SK-N-SH (cell line): ENCODE data around the gene GSC2. TPM values are rescaled to one million over a fixed set of nuclear protein-coding genes. Genes with fewer than 3 reads are reported as not detected.

Experiments
- CTCF ChIA-PET: fragments of 300-600, 350-600 bp; formaldehyde crosslinking; extraction: SDS; loops from one replicate; lab custom pipeline; 2021; lab: Yijun Ruan, JAX
- POLR2A ChIA-PET: fragments of 350-600 bp; sonication (Branson Sonifier 250); formaldehyde crosslinking; extraction: SDS; loops from one replicate; lab custom pipeline; 2020; ENCODE audit warnings: antibody characterized with exemption, inconsistent platforms; lab: Yijun Ruan, JAX
- DNase-seq: peaks from one replicate; pipeline ENCODE4 v3.0.0; 2012
- H2AFZ ChIP-seq: fragments of 200-600 bp; sonication (generic); 2 replicates; pipeline ENCODE4 v1.8.1; 2016; ENCODE audit warnings: antibody characterized with exemption, mild to moderate bottlenecking, low read depth
- H3F3A ChIP-seq: fragments of 200-600 bp; sonication (generic); replicated peaks from 2 replicates; pipeline ENCODE3; 2016; ENCODE audit warnings: antibody characterized with exemption, mild to moderate bottlenecking; ENCODE audit not compliant: insufficient read depth
- H3K27ac ChIP-seq, 2 experiments: fragments of 200-500 bp in 1 of 2; fragments of 200-600 bp in 1 of 2; sonication (Bioruptor generic) in 1 of 2; sonication (generic), shearing (Covaris generic) in 1 of 2; 2 replicates each; pipeline versions ENCODE4 v1.5.1 to v1.6.1; 2014 to 2016; ENCODE audit warnings: low read depth in 2 of 2, inconsistent platforms in 1 of 2, low read length in 1 of 2, mild to moderate bottlenecking in 1 of 2, mixed read lengths in 1 of 2
- H3K27me3 ChIP-seq: fragments of 200-600 bp; sonication (generic), shearing (Covaris generic); 2 replicates; pipeline ENCODE4 v1.6.1; 2016; ENCODE audit warnings: mixed run types; ENCODE audit not compliant: insufficient read depth
- H3K36me3 ChIP-seq, 2 experiments: fragments of 200-500 bp in 1 of 2; fragments of 200-600 bp in 1 of 2; sonication (Bioruptor generic) in 1 of 2; sonication (generic) in 1 of 2; replicated peaks in 1 of 2; 2 replicates each; pipeline versions ENCODE3 to v1.5.1; 2014 to 2016; ENCODE audit warnings: low read length in 1 of 2, mild to moderate bottlenecking in 1 of 2; ENCODE audit not compliant: insufficient read depth in 2 of 2, control insufficient read depth in 1 of 2
- H3K4me1 ChIP-seq, 2 experiments: fragments of 200-500 bp in 1 of 2; fragments of 200-600 bp in 1 of 2; sonication (Bioruptor generic) in 1 of 2; sonication (generic), shearing (Covaris generic) in 1 of 2; 2 replicates each; pipeline versions ENCODE4 v1.5.1 to v1.6.1; 2014 to 2016; ENCODE audit warnings: low read depth in 1 of 2, low read length in 1 of 2, mixed run types in 1 of 2; ENCODE audit not compliant: insufficient read depth in 2 of 2, control insufficient read depth in 1 of 2
- H3K4me2 ChIP-seq: fragments of 200-600 bp; sonication (generic), shearing (Covaris generic); 2 replicates; pipeline ENCODE4 v1.6.1; 2017; ENCODE audit warnings: mixed run types
- H3K4me3 ChIP-seq, 2 experiments: fragments of 200-500 bp in 1 of 2; fragments of 200-600 bp in 1 of 2; sonication (Bioruptor generic) in 1 of 2; sonication (generic), shearing (Covaris generic) in 1 of 2; 2 replicates each; pipeline versions ENCODE4 v1.5.1 to v1.8.1; 2014 to 2016; ENCODE audit warnings: low read depth in 2 of 2, inconsistent platforms in 1 of 2, low read length in 1 of 2, mild to moderate bottlenecking in 1 of 2, mixed read lengths in 1 of 2, moderate library complexity in 1 of 2
- H3K79me2 ChIP-seq: fragments of 200-600 bp; sonication (generic); 2 replicates; pipeline ENCODE4 v1.8.1; 2017; ENCODE audit warnings: mild to moderate bottlenecking; ENCODE audit not compliant: insufficient read depth
- H3K9ac ChIP-seq: fragments of 200-600 bp; sonication (generic); 2 replicates; pipeline ENCODE4 v1.6.1; 2017; ENCODE audit warnings: mixed run types
- H3K9me2 ChIP-seq: fragments of 200-600 bp; sonication (generic); 2 replicates; pipeline ENCODE4 v1.6.1; 2017; ENCODE audit warnings: mixed run types
- H3K9me3 ChIP-seq: fragments of 200-600 bp; sonication (generic); 2 replicates; pipeline ENCODE4 v1.6.1; 2017; ENCODE audit warnings: mixed run types, mild to moderate bottlenecking, moderate library complexity
- H4K20me1 ChIP-seq: fragments of 200-600 bp; sonication (generic); 2 replicates; pipeline ENCODE4 v1.6.1; 2017; ENCODE audit warnings: mild to moderate bottlenecking, mixed run types; ENCODE audit not compliant: insufficient read depth
- ELF1 ChIP-seq: IDR thresholded peaks from 2 replicates; pipeline ENCODE4 v1.4.0; 2012
- EP300 ChIP-seq, 2 experiments: IDR thresholded peaks; 2 replicates each; pipeline versions ENCODE4 v1.4.0 to v1.6.1; 2012; ENCODE audit warnings: borderline replicate concordance in 1 of 2, low read depth in 1 of 2, low read length in 1 of 2
- EZH2phosphoT487 ChIP-seq: fragments of 200-600 bp; sonication (generic); IDR thresholded peaks from 2 replicates; pipeline ENCODE4 v1.6.1; 2017; ENCODE audit warnings: low read depth, mixed run types, mild to moderate bottlenecking, antibody characterized with exemption, moderate library complexity, borderline replicate concordance
- FOSL2 ChIP-seq: IDR thresholded peaks from 2 replicates; pipeline ENCODE4 v1.4.0; 2012; ENCODE audit warnings: low read depth, mild to moderate bottlenecking, moderate library complexity, borderline replicate concordance
- FOXJ3 ChIP-seq: sonication (generic); formaldehyde crosslinking; IDR thresholded peaks from 2 replicates; pipeline ENCODE4 v1.5.1; 2020; ENCODE audit warnings: mild to moderate bottlenecking, missing genetic modification reagents
- FOXM1 ChIP-seq: IDR thresholded peaks from 2 replicates; pipeline ENCODE4 v1.4.0; 2012; ENCODE audit warnings: low read depth, mild to moderate bottlenecking
- GABPA ChIP-seq: IDR thresholded peaks from 2 replicates; pipeline ENCODE4 v1.4.0; 2012; ENCODE audit warnings: low read depth, mild to moderate bottlenecking
- GATA2 ChIP-seq: sonication (generic); formaldehyde crosslinking; IDR thresholded peaks from 2 replicates; pipeline ENCODE4 v1.5.0; 2020; ENCODE audit warnings: mild to moderate bottlenecking, missing genetic modification reagents
- IRF3 ChIP-seq: fragments of 150-350 bp; IDR thresholded peaks from 2 replicates; pipeline ENCODE4 v1.6.1; 2016; ENCODE audit warnings: mild to moderate bottlenecking, low read depth, low read length
- MXI1 ChIP-seq: IDR thresholded peaks from 2 replicates; pipeline ENCODE4 v1.6.1; 2012; ENCODE audit warnings: mild to moderate bottlenecking, low read depth, low read length, improper control_type of control experiment
- NFIC ChIP-seq: IDR thresholded peaks from 2 replicates; pipeline ENCODE4 v1.4.0; 2012; ENCODE audit warnings: borderline replicate concordance
- POLR2AphosphoS5 ChIP-seq: IDR thresholded peaks from 2 replicates; pipeline ENCODE4 v1.6.1; 2012; ENCODE audit warnings: low read depth, low read length
- RCOR1 ChIP-seq: fragments of 150-350 bp; IDR thresholded peaks from 2 replicates; pipeline ENCODE4 v1.6.1; 2017; ENCODE audit warnings: antibody characterized with exemption, low read length
- REST ChIP-seq: IDR thresholded peaks from 2 replicates; pipeline ENCODE4 v1.6.1; 2012; ENCODE audit warnings: mild to moderate bottlenecking, low read depth, low read length, moderate library complexity
- SIN3A ChIP-seq: IDR thresholded peaks from 2 replicates; pipeline ENCODE4 v1.6.1; 2012; ENCODE audit warnings: low read depth, mild to moderate bottlenecking, low read length, moderate library complexity, borderline replicate concordance
- TAF1 ChIP-seq: IDR thresholded peaks from 2 replicates; pipeline ENCODE4 v1.6.1; 2012; ENCODE audit warnings: low read depth, mild to moderate bottlenecking, low read length, moderate library complexity, borderline replicate concordance
- TEAD4 ChIP-seq: IDR thresholded peaks from 2 replicates; pipeline ENCODE4 v1.4.0; 2012; ENCODE audit warnings: mild to moderate bottlenecking, borderline replicate concordance; ENCODE audit not compliant: insufficient read depth
- ZBTB33 ChIP-seq: IDR thresholded peaks from 2 replicates; pipeline ENCODE4 v1.4.0; 2012; ENCODE audit warnings: low read depth, borderline replicate concordance
- WGBS: methylation state at CpG from one replicate; pipeline ENCODE4 v1.1.6; 2017; ENCODE audit warnings: low lambda C conversion rate; 5-methylcytosine and 5-hydroxymethylcytosine counted together
- polyA plus RNA-seq, 3 experiments: library from polyadenylated mRNA; depleted of rRNA; stranded (reverse); fragments of >200 nt; gene quantifications; 2 replicates each; pipeline ENCODE4 v1.2.3, GENCODE V29; 2012

The GSC2 gene
- not detected in 2 replicates for polyA plus RNA-seq (2012; rRNA removed)
- polyA plus RNA-seq (2012; cell fraction: cytosol; rRNA removed), result not detected in 2 replicates
- polyA plus RNA-seq (2012; cell fraction: nucleus; rRNA removed), result not detected in 2 replicates

- H4K20me1 ChIP-seq, result no peaks in the 10 kb centered on the region
- TF ChIP-seq EP300 (IDR thresholded peaks at IDR 0.05; ENCODE audit: borderline replicate concordance in 1 of 2, low read depth in 1 of 2, low read length in 1 of 2) (no peak), TEAD4 (no peak), IRF3 (no peak), RCOR1 (no peak), FOXM1 (no peak)
- TF ChIP-seq, all 33 proteins: peak for 0
- Histone ChIP-seq H3K4me1 (no peaks in the 10 kb centered on the region), H3K36me3 (no peaks in the 10 kb centered on the region), H3K4me3 (no peak within 1 kb of the TSS), H3K9ac (no peak within 1 kb of the TSS), H3K79me2 (no peaks in the 10 kb centered on the region), H3K27ac (no peak within 1 kb of the TSS), H2AFZ (no peak within 1 kb of the TSS), H3K9me2 (no peaks in the 10 kb centered on the region), H3K27me3 (peaks cover 61% of the 10 kb centered on the region), H3K9me3 (no peaks in the 10 kb centered on the region), H3F3A (no peaks in the 10 kb centered on the region), H3K4me2 (no peak within 1 kb of the TSS)
- CTCF ChIA-PET, result no interaction called here
- 0% methylated on average over 10 of the region's 59 CpGs for WGBS
- POLR2A ChIA-PET, result no interaction called here
- peak; percentile 60 for DNase-seq
These were observed at the start of gene GSC2 for GRCh38 chr22:19149991-19150390. Gene GSC2, minus strand, starts transcription at chr22:19150292. Its CDS starts 9 bp downstream, at chr22:19150283.

- Histone ChIP-seq H3K4me2 (no peak overlapping the region), H2AFZ (no peak overlapping the region), H3K27ac (no peak overlapping the region), H3K9me3 (no peaks in the 10 kb centered on the region), H3K9me2 (no peaks in the 10 kb centered on the region), H3K27me3 (no peaks in the 10 kb centered on the region), H3K9ac (no peak overlapping the region), H3K79me2 (no peaks in the 10 kb centered on the region), H3F3A (no peaks in the 10 kb centered on the region), H4K20me1 (no peaks in the 10 kb centered on the region), H3K4me3 (no peak overlapping the region), H3K4me1 (peaks cover 0 to 45% of the 10 kb centered on the region in 2 experiments; a peak in 2 of 4 replicates), H3K36me3 (peaks cover 0 to 13% of the 10 kb centered on the region in 2 experiments)
- WGBS, result 80% methylated on average over 8 of the region's 8 CpGs
- TF ChIP-seq FOSL2 (no peak), SIN3A (no peak), ELF1 (no peak), REST (no peak), ZBTB33 (no peak), EZH2phosphoT487 (no peak), GABPA (no peak), IRF3 (no peak), MXI1 (no peak), POLR2AphosphoS5 (no peak), FOXJ3 (CRISPR knock-in tag) (no peak), GATA2 (CRISPR knock-in tag) (no peak), TAF1 (no peak), FOXM1 (no peak), NFIC (no peak)
- ChIA-PET POLR2A (no interaction called here), CTCF (interaction anchor here (2.2 kb wide), 1 partner anchor 20 kb away, joined by 8 read pairs; the partner anchor contains the start of gene SLC25A1)
- DNase-seq, result no peak
These were observed 49.4 kb upstream of the GSC2 start for GRCh38 chr22:19199479-19199878.
